OCI-LY1 (cell line): Measurements from ENCODE around the gene MECP2.

Experiments
- H2AFZ ChIP-seq: fragments of 200-600 bp; sonication (generic), shearing (Covaris generic); 2 replicates; pipeline ENCODE4 v1.6.0; 2014; ENCODE audit warnings: antibody characterized with exemption, mild to moderate bottlenecking, low read length
- H3F3A ChIP-seq: fragments of 200-600 bp; sonication (generic), shearing (Covaris generic); 2 replicates; pipeline ENCODE4 v1.6.0; 2014; ENCODE audit warnings: mild to moderate bottlenecking, antibody characterized with exemption, low read length, moderate library complexity; ENCODE audit not compliant: insufficient read depth
- H3K27ac ChIP-seq: fragments of 200-600 bp; sonication (generic); 2 replicates; pipeline ENCODE4 v1.5.1; 2014; ENCODE audit warnings: low read length, mixed run types, mild to moderate bottlenecking, low read depth; ENCODE audit not compliant: poor library complexity, severe bottlenecking
- H3K27me3 ChIP-seq: fragments of 200-600 bp; sonication (generic); 2 replicates; pipeline ENCODE4 v1.6.0; 2014; ENCODE audit warnings: antibody characterized with exemption, mild to moderate bottlenecking, low read length, moderate library complexity; ENCODE audit not compliant: insufficient read depth
- H3K36me3 ChIP-seq: fragments of 200-600 bp; sonication (generic); 2 replicates; pipeline ENCODE4 v1.6.1; 2014; ENCODE audit warnings: mild to moderate bottlenecking, antibody characterized with exemption, low read length, moderate library complexity, mixed read lengths; ENCODE audit not compliant: insufficient read depth
- H3K4me1 ChIP-seq: fragments of 200-600 bp; sonication (generic); 2 replicates; pipeline ENCODE4 v1.5.1; 2014; ENCODE audit warnings: mild to moderate bottlenecking, low read length, moderate library complexity; ENCODE audit not compliant: insufficient read depth, severe bottlenecking
- H3K4me2 ChIP-seq: fragments of 200-600 bp; sonication (generic), shearing (Covaris generic); 2 replicates; pipeline ENCODE4 v1.6.1; 2014; ENCODE audit warnings: low read length
- H3K4me3 ChIP-seq: fragments of 200-600 bp; sonication (generic); 2 replicates; pipeline ENCODE4 v1.5.1; 2014; ENCODE audit warnings: low read length, low read depth, mild to moderate bottlenecking, mixed read lengths; ENCODE audit not compliant: poor library complexity, severe bottlenecking
- H3K79me2 ChIP-seq: fragments of 200-600 bp; shearing (Covaris generic); 2 replicates; pipeline ENCODE4 v1.6.1; 2016; ENCODE audit warnings: mixed run types, low read length, mixed read lengths; ENCODE audit not compliant: insufficient read depth
- H3K9ac ChIP-seq: fragments of 200-600 bp; sonication (generic), shearing (Covaris generic); 2 replicates; pipeline ENCODE4 v1.6.1; 2014; ENCODE audit warnings: mild to moderate bottlenecking, low read length, mixed read lengths
- H3K9me2 ChIP-seq: fragments of 200-600 bp; sonication (generic), shearing (Covaris generic); 2 replicates; pipeline ENCODE4 v1.6.1; 2014; ENCODE audit warnings: low read depth, mild to moderate bottlenecking, low read length, mixed read lengths
- H3K9me3 ChIP-seq: fragments of 200-600 bp; shearing (Covaris generic); 2 replicates; pipeline ENCODE4 v1.6.1; 2014; ENCODE audit warnings: low read length, mixed read lengths
- H4K20me1 ChIP-seq: fragments of 200-600 bp; sonication (generic), shearing (Covaris generic); 2 replicates; pipeline ENCODE4 v1.6.0; 2016; ENCODE audit warnings: mild to moderate bottlenecking, low read length; ENCODE audit not compliant: insufficient read depth
- EZH2 ChIP-seq: fragments of 200-600 bp; sonication (generic), shearing (Covaris generic); IDR thresholded peaks from 2 replicates; pipeline ENCODE4 v1.8.0; 2017; ENCODE audit warnings: borderline replicate concordance, mixed run types, mild to moderate bottlenecking, antibody characterized with exemption, low read length, moderate library complexity, mixed read lengths
- TF ChIP-seq, protein P1 (sequence below): fragments of 200-600 bp; sonication (generic), shearing (Covaris generic); IDR thresholded peaks from 2 replicates; pipeline ENCODE4 v1.5.1; 2017; ENCODE audit warnings: mild to moderate bottlenecking, antibody characterized with exemption, low read length, moderate library complexity, mixed read lengths

MECP2 gene

GRCh38 chrX:154032653-154033052 lies 64.9 kb downstream of the MECP2 start:
- Histone ChIP-seq H3F3A (no peaks in the 10 kb centered on the region), H3K79me2 (no peaks in the 10 kb centered on the region), H2AFZ (no peak overlapping the region), H3K36me3 (peaks cover 36% of the 10 kb centered on the region), H3K9ac (no peak overlapping the region), H3K27ac (no peak overlapping the region), H3K9me3 (no peaks in the 10 kb centered on the region), H3K4me2 (no peak overlapping the region), H3K9me2 (no peaks in the 10 kb centered on the region), H3K4me1 (no peaks in the 10 kb centered on the region), H3K4me3 (no peak overlapping the region), H3K27me3 (no peaks in the 10 kb centered on the region), H4K20me1 (no peaks in the 10 kb centered on the region)
- TF ChIP-seq, protein P1, sequence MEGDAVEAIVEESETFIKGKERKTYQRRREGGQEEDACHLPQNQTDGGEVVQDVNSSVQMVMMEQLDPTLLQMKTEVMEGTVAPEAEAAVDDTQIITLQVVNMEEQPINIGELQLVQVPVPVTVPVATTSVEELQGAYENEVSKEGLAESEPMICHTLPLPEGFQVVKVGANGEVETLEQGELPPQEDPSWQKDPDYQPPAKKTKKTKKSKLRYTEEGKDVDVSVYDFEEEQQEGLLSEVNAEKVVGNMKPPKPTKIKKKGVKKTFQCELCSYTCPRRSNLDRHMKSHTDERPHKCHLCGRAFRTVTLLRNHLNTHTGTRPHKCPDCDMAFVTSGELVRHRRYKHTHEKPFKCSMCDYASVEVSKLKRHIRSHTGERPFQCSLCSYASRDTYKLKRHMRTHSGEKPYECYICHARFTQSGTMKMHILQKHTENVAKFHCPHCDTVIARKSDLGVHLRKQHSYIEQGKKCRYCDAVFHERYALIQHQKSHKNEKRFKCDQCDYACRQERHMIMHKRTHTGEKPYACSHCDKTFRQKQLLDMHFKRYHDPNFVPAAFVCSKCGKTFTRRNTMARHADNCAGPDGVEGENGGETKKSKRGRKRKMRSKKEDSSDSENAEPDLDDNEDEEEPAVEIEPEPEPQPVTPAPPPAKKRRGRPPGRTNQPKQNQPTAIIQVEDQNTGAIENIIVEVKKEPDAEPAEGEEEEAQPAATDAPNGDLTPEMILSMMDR = no peak
- no peak for TF ChIP-seq EZH2

GRCh38 chrX:154032160-154032559 lies 65.4 kb downstream of the MECP2 start:
- no peaks in the 10 kb centered on the region for H3K27me3 ChIP-seq
- no peaks in the 10 kb centered on the region for H3K9me2 ChIP-seq
- H3K4me1 ChIP-seq = no peaks in the 10 kb centered on the region
- no peak overlapping the region for H3K4me3 ChIP-seq
- H3K9ac ChIP-seq = no peak overlapping the region
- H3K27ac ChIP-seq = no peak overlapping the region
- no peak overlapping the region for H3K4me2 ChIP-seq
- no peak overlapping the region for H2AFZ ChIP-seq
- no peaks in the 10 kb centered on the region for H3K79me2 ChIP-seq
- no peaks in the 10 kb centered on the region for H3K9me3 ChIP-seq
- TF ChIP-seq, protein P1 = no peak
- no peak for TF ChIP-seq EZH2
- H4K20me1 ChIP-seq = no peaks in the 10 kb centered on the region
- peaks cover 39% of the 10 kb centered on the region for H3K36me3 ChIP-seq
- H3F3A ChIP-seq = no peaks in the 10 kb centered on the region

DNA sequence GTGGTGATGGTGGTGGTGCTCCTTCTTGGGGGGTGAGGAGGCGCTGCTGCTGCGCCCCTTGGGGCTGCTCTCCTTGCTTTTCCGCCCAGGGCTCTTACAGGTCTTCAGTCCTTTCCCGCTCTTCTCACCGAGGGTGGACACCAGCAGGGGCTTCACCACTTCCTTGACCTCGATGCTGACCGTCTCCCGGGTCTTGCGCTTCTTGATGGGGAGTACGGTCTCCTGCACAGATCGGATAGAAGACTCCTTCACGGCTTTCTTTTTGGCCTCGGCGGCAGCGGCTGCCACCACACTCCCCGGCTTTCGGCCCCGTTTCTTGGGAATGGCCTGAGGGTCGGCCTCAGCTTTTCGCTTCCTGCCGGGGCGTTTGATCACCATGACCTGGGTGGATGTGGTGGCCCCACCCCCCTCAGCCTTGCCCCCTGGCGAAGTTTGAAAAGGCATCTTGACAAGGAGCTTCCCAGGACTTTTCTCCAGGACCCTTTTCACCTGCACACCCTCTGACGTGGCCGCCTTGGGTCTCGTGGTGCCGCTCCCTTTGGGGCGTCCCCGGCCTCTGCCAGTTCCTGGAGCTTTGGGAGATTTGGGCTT lies 66.7 kb downstream of the MECP2 start:
- Histone ChIP-seq H3F3A (no peaks in the 10 kb centered on the region), H3K9me2 (no peaks in the 10 kb centered on the region), H3K27ac (no peak overlapping the region), H3K9ac (no peak overlapping the region), H3K79me2 (no peaks in the 10 kb centered on the region), H3K4me2 (no peak overlapping the region), H3K27me3 (no peaks in the 10 kb centered on the region), H3K4me3 (no peak overlapping the region), H3K9me3 (no peaks in the 10 kb centered on the region), H3K36me3 (peaks cover 39% of the 10 kb centered on the region), H3K4me1 (no peaks in the 10 kb centered on the region), H4K20me1 (no peaks in the 10 kb centered on the region), H2AFZ (no peak overlapping the region)
- TF ChIP-seq, protein P1 = no peak
- no peak for TF ChIP-seq EZH2
